ENCODE measurements around the gene STX5. TPM values are rescaled to one million over a fixed set of nuclear protein-coding genes. Genes with fewer than 3 reads are reported as not detected.
"Not testable (repeated sequence)": the region's sequence is repeated elsewhere in the genome, so short reads cannot be mapped to it uniquely, and the experiment has no call there.

The STX5 gene
- total and polyA plus RNA-seq, 3 experiments from 2014 or later, result 34.7 to 37.2 (median 35.3) TPM

DNA sequence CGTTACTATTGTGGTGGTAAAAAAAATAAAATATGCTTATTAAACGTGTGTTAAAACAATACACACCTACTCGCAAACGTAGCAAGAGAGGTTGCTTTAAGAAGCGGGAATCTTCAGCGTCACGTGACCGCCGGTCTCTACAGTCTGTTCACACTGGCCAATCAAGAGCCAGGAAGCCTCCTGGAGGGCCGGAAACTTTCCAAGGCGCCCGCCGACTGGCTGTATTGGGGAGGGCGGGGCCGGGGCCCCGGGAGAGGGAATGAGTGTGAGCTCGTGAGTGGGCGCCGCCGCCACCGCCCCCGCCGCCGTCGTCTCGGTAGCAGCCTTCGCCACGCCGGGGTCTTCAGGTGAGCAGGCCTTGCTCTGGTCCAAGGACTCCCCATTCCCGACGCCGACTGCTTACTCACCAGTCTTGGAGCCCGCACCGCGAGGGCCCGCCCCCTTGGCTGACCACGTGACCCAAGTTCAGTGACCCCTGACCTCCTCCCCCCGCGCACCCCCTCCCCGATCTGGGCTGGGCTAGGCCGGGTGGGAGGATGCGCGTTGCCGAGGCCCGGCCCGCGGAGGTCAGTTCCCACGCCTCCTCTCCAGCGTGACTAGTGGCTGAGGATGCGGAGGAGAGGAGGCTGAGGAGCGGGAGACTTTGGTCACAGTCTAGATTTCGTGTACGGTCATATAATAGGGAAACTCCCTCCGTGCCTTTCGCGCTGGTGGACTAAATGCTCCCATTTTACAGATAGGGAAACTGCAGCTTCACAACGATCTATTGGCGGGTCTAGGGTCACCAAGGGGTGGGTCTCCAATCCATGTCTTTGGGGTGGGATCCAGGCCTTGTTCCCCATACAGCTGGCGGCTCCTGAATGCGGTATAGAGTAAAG lies 60.5 kb downstream of the STX5 start, which contains the start of gene TAF6L:
Gene TAF6L, plus strand, starts transcription at position 253 of the 878 bp plus-strand sequence. CDS start 4,388 bp downstream, outside the sequence.
- peaks cover 22% of the 10 kb centered on the region for H3K4me1 ChIP-seq (ENCODE audit: insufficient read depth, low read length)
- peak within 1 kb of the TSS; percentile 87 to 96 (median 93) for H3K4me3 Mint-ChIP-seq
- H3K36me3 Mint-ChIP-seq, result peaks cover 0 to 44% (median 5%) of the 10 kb centered on the region in 3 donors
- DNase-seq, result peak; percentile 83 to 93 (median 87)
- H3K27ac ChIP-seq (ENCODE audit: low read depth, low read length), result peak within 1 kb of the TSS; percentile 75
- no peaks in the 10 kb centered on the region for H3K9me3 ChIP-seq (ENCODE audit: low read length)
- no peaks in the 10 kb centered on the region for H3K9me3 Mint-ChIP-seq
- H3K4me1 Mint-ChIP-seq, result peaks cover 18 to 30% (median 28%) of the 10 kb centered on the region in 3 donors
- peak within 1 kb of the TSS; percentile 85 to 99 (median 95) for H3K27ac Mint-ChIP-seq
- ChIA-PET POLR2A (interaction anchor here (0.5 to 4.7 kb wide), 17 partner anchors 10 to 216 kb away, joined by 3 to 31 read pairs (median 5); partner anchors contain the start of genes HNRNPUL2, POLR2G, TEX54 and TMEM179B), CTCF (interaction anchor here (0.7 to 8.3 kb wide), 8 partner anchors 10 to 148 kb away, joined by 3 to 74 read pairs (median 4); partner anchors contain the start of genes INTS5, POLR2G, STX5 and TEX54)
- no peaks in the 10 kb centered on the region for H3K27me3 Mint-ChIP-seq
- peaks cover 7% of the 10 kb centered on the region for H3K36me3 ChIP-seq (ENCODE audit: insufficient read depth, low read length)
- H3K4me3 ChIP-seq (ENCODE audit: low read length), result peak within 1 kb of the TSS; percentile 42
- no peaks in the 10 kb centered on the region for H3K27me3 ChIP-seq (ENCODE audit: insufficient read depth, low read length, poor library complexity, severe bottlenecking)

DNA sequence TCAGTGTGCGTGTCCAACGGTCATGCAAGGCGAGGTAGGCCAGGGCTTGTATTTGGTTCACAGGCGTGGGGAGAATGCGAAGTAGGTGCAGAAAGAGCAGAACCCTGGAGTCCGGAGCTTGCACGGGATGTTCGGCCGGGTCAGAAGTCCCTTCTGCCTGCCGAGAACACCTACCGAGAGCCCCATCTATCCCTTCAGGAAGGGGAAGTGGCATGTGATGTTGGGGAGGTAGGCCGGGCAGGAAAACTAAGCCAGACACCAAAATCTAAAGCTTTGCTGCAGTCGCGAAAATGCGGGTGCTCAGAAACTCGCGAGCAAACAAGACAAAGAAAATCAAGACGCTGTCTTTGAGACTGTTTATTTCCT lies 61.1 kb downstream of the STX5 start:
- Mint-ChIP-seq H3K9me3 (no peaks in the 10 kb centered on the region), H3K27me3 (no peaks in the 10 kb centered on the region), H3K36me3 (peaks cover 0 to 44% (median 8%) of the 10 kb centered on the region in 3 donors), H3K4me1 (peaks cover 18 to 34% (median 32%) of the 10 kb centered on the region in 3 donors), H3K27ac (peak overlapping the region; percentile 85 to 99 (median 95)), H3K4me3 (peak overlapping the region; percentile 87 to 96 (median 93))
- no peak for DNase-seq
- peak overlapping the region; percentile 75 for H3K27ac ChIP-seq (ENCODE audit: low read depth, low read length)
- CTCF ChIA-PET, result interaction anchor here (0.7 to 8.3 kb wide), 7 partner anchors 9 to 147 kb away, joined by 3 to 74 read pairs (median 5); partner anchors contain the start of genes POLR2G, STX5, TEX54 and TMEM179B
- H3K4me1 ChIP-seq (ENCODE audit: insufficient read depth, low read length), result peaks cover 22% of the 10 kb centered on the region
- POLR2A ChIA-PET, result interaction anchor here (0.5 to 4.7 kb wide), 16 partner anchors 9 to 215 kb away, joined by 3 to 31 read pairs (median 4); partner anchors contain the start of genes HNRNPUL2, POLR2G, TEX54 and TMEM179B
- H3K36me3 ChIP-seq (ENCODE audit: insufficient read depth, low read length), result peaks cover 4% of the 10 kb centered on the region
- H3K9me3 ChIP-seq (ENCODE audit: low read length), result no peaks in the 10 kb centered on the region
- H3K4me3 ChIP-seq (ENCODE audit: low read length), result peak overlapping the region; percentile 42
- no peaks in the 10 kb centered on the region for H3K27me3 ChIP-seq (ENCODE audit: insufficient read depth, low read length, poor library complexity, severe bottlenecking)

DNA sequence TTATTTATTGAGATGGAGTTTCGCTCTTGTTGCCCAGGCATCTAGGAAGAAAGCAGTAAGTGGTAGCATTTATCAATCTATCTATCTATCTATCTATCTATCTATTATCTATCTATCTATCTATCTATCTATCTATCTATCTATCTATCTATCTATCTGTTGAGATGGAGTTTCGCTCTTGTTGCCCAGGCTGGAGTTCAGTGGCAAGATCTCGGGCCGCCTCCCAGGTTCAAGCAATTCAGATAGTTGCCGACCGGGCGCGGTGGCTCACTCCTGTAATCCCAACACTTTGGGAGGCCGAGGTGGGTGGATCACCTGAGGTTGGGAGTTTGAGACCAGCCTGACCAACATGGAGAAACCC lies 71.0 kb downstream of the STX5 start:
- POLR2A ChIA-PET, result interaction anchor here (0.5 to 2.3 kb wide), 19 partner anchors 9 to 187 kb away, joined by 3 to 18 read pairs (median 6); partner anchors contain the start of genes C11orf98, CSKMT, EEF1G and HNRNPUL2
- not testable (repeated sequence) for H3K9me3 Mint-ChIP-seq; H3K9me3 ChIP-seq (ENCODE audit: low read length); DNase-seq; H3K27me3 ChIP-seq (ENCODE audit: insufficient read depth, low read length, poor library complexity, severe bottlenecking); H3K27ac ChIP-seq (ENCODE audit: low read depth, low read length); H3K27me3 Mint-ChIP-seq; H3K4me3 ChIP-seq (ENCODE audit: low read length); H3K36me3 ChIP-seq (ENCODE audit: insufficient read depth, low read length)
- CTCF ChIA-PET, result interaction anchor here (1.0 to 2.2 kb wide), 6 partner anchors 11 to 121 kb away, joined by 3 to 13 read pairs (median 8); partner anchors contain the start of genes HNRNPUL2, SLC3A2, TAF6L and TMEM179B
- H3K4me3 Mint-ChIP-seq, result peak overlapping the region; percentile 89 to 98 (median 96)
- peak overlapping the region; percentile 17 to 99 (median 94) for H3K27ac Mint-ChIP-seq
- H3K4me1 ChIP-seq (ENCODE audit: insufficient read depth, low read length), result peaks cover 13% of the 10 kb centered on the region
- H3K4me1 Mint-ChIP-seq, result peaks cover 17 to 30% (median 18%) of the 10 kb centered on the region in 3 donors
- peaks cover 0 to 27% (median 3%) of the 10 kb centered on the region in 3 donors for H3K36me3 Mint-ChIP-seq

DNA sequence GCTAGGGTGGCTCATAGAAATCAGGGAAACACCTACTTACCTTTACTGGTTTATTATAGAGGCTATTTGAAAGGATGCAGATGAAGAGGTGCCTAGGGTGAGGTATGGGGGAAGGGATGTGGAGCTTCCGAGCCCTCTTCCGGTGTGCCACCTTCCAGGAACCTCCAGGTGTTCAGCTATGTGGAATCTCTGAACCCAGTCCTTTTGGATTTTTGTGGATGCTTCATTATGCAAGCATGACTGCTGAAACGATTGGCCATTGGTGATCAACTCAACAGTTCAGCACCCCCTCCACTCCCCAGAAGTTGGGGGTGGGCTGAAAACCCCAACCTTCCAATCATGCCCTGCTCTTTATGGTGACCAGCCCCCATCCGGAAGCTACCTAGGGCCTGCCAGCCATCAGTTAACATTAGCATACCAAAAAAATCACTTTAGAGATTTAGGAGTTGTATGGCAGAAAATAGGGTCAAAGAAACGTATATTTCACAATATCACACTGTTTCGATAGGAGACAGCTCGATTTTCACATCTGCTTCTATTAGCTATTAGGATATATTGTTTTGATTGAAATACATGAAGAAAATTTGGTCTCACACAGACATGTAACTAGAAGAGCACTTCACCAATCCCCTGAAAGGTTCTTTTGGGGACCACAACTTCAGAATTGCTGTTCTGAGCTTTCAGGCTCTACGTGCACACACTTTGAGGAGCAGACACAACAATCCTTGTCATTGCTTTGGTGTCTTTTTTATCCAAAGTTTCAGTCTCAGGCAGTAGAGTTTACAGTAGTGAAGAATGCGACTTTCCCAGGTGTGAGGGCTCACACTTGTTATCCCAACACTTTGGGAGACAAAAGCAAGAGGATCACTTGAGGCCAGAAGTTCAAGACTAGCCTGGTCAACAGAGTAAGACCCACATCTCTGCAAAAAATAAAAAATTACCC lies 73.7 kb downstream of the STX5 start:
- H3K27ac Mint-ChIP-seq, result no peak overlapping the region
- Histone ChIP-seq H3K27ac (ENCODE audit: low read depth, low read length) (no peak overlapping the region), H3K9me3 (ENCODE audit: low read length) (no peaks in the 10 kb centered on the region), H3K27me3 (ENCODE audit: insufficient read depth, low read length, poor library complexity, severe bottlenecking) (no peaks in the 10 kb centered on the region), H3K4me1 (ENCODE audit: insufficient read depth, low read length) (peaks cover 23% of the 10 kb centered on the region), H3K4me3 (ENCODE audit: low read length) (no peak overlapping the region), H3K36me3 (ENCODE audit: insufficient read depth, low read length) (peaks cover 7% of the 10 kb centered on the region)
- H3K4me3 Mint-ChIP-seq, result peak overlapping the region in 1 of 7 donors; percentile 18
- H3K9me3 Mint-ChIP-seq, result no peaks in the 10 kb centered on the region
- ChIA-PET CTCF (interaction anchor here (1.5 to 2.4 kb wide), 3 partner anchors 10 to 28 kb away, joined by 4 to 7 read pairs (median 5); no protein-coding TSS in a partner anchor), POLR2A (interaction anchor here (0.8 kb wide), 1 partner anchor 31 kb away, joined by 4 read pairs; the partner anchor contains the start of gene HNRNPUL2)
- no peak for DNase-seq
- H3K27me3 Mint-ChIP-seq, result no peaks in the 10 kb centered on the region
- peaks cover 29 to 37% (median 30%) of the 10 kb centered on the region in 3 donors for H3K4me1 Mint-ChIP-seq
- H3K36me3 Mint-ChIP-seq, result peaks cover 0 to 21% (median 1%) of the 10 kb centered on the region in 3 donors

Other genes starting within 250 kb of the STX5 start
- 10 to 100 TPM; 30.8 to 32.7 TPM for gene TUT1, start 240.5 kb downstream of the STX5 start, total RNA-seq
- 13.7 TPM for gene TUT1, start 240.5 kb downstream of the STX5 start, polyA plus RNA-seq
- 100 to 1,000 TPM; 248 to 263 TPM for gene MTA2, start 230.2 kb downstream of the STX5 start, total RNA-seq
- gene MTA2, start 230.2 kb downstream of the STX5 start, polyA plus RNA-seq, result 37.4 TPM
- gene EML3, start 219.3 kb downstream of the STX5 start, total RNA-seq, result 100 to 1,000 TPM; 133 to 134 TPM
- gene EML3, start 219.3 kb downstream of the STX5 start, polyA plus RNA-seq, result 22.9 TPM
- 1 to 10 TPM; 4.9 to 5.3 TPM for gene ROM1, start 218.8 kb downstream of the STX5 start, total RNA-seq
- 1.7 TPM for gene ROM1, start 218.8 kb downstream of the STX5 start, polyA plus RNA-seq
- 10 to 100 TPM; 67.4 to 68.2 TPM for gene B3GAT3, start 210.1 kb downstream of the STX5 start, total RNA-seq
- 48.9 TPM for gene B3GAT3, start 210.1 kb downstream of the STX5 start, polyA plus RNA-seq
- gene GANAB, start 185.4 kb downstream of the STX5 start, total RNA-seq, result 100 to 1,000 TPM; 213 to 219 TPM
- gene GANAB, start 185.4 kb downstream of the STX5 start, polyA plus RNA-seq, result 164 TPM
- gene INTS5, start 178.7 kb downstream of the STX5 start, total RNA-seq, result 10 to 100 TPM; 41.3 to 45.9 TPM
- gene INTS5, start 178.7 kb downstream of the STX5 start, polyA plus RNA-seq, result 45.2 TPM
- 100 to 1,000 TPM; 178 to 182 TPM for gene C11orf98, start 166.8 kb downstream of the STX5 start, total RNA-seq
- gene C11orf98, start 166.8 kb downstream of the STX5 start, polyA plus RNA-seq, result 118 TPM
- 10 to 100 TPM; 43.1 to 48.3 TPM for gene CSKMT, start 166.7 kb downstream of the STX5 start, total RNA-seq
- gene CSKMT, start 166.7 kb downstream of the STX5 start, polyA plus RNA-seq, result 3.6 TPM
- 1 to 10 TPM; 7.1 to 7.5 TPM for gene UQCC3, start 160.4 kb downstream of the STX5 start, total RNA-seq
- gene UQCC3, start 160.4 kb downstream of the STX5 start, polyA plus RNA-seq, result 11.2 TPM
- gene LBHD1, start 159.8 kb downstream of the STX5 start, total RNA-seq, result 10 to 100 TPM; 22.6 to 22.9 TPM
- gene LBHD1, start 159.8 kb downstream of the STX5 start, polyA plus RNA-seq, result 7.6 TPM
- gene UBXN1, start 153.0 kb downstream of the STX5 start, total RNA-seq, result 100 to 1,000 TPM; 142 to 143 TPM
- gene UBXN1, start 153.0 kb downstream of the STX5 start, polyA plus RNA-seq, result 164 TPM
- under 1 TPM; 0.11 to 0.22 TPM for gene LRRN4CL, start 142.5 kb downstream of the STX5 start, total RNA-seq
- not detected for gene LRRN4CL, start 142.5 kb downstream of the STX5 start, polyA plus RNA-seq
- 10 to 100 TPM; 32.9 to 33.3 TPM for gene BSCL2, start 124.6 kb downstream of the STX5 start, total RNA-seq
- 48.8 TPM for gene BSCL2, start 124.6 kb downstream of the STX5 start, polyA plus RNA-seq
- gene GNG3, start 124.4 kb downstream of the STX5 start, total RNA-seq, result not detected
- 0.36 TPM for gene GNG3, start 124.4 kb downstream of the STX5 start, polyA plus RNA-seq
- gene HNRNPUL2, start 104.6 kb downstream of the STX5 start, total RNA-seq, result 10 to 100 TPM; 58.7 to 64.3 TPM
- gene HNRNPUL2, start 104.6 kb downstream of the STX5 start, polyA plus RNA-seq, result 3.3 TPM
- 10 to 100 TPM; 36.7 to 37.2 TPM for gene TTC9C, start 103.6 kb downstream of the STX5 start, total RNA-seq
- 22.2 TPM for gene TTC9C, start 103.6 kb downstream of the STX5 start, polyA plus RNA-seq
- gene ZBTB3, start 77.9 kb downstream of the STX5 start, total RNA-seq, result 10 to 100 TPM in 1 of 2 experiments, 1 to 10 TPM in 1; 9.4 to 11.6 TPM
- 3.5 TPM for gene ZBTB3, start 77.9 kb downstream of the STX5 start, polyA plus RNA-seq
- 100 to 1,000 TPM; 151 to 160 TPM for gene POLR2G, start 70.5 kb downstream of the STX5 start, total RNA-seq
- 272 TPM for gene POLR2G, start 70.5 kb downstream of the STX5 start, polyA plus RNA-seq
- gene TAF6L, start 60.7 kb downstream of the STX5 start, total RNA-seq, result 10 to 100 TPM; 21.8 to 24.1 TPM
- gene TAF6L, start 60.7 kb downstream of the STX5 start, polyA plus RNA-seq, result 9.6 TPM
- 10 to 100 TPM; 46.4 to 49.2 TPM for gene TMEM179B, start 44.6 kb downstream of the STX5 start, total RNA-seq
- 135 TPM for gene TMEM179B, start 44.6 kb downstream of the STX5 start, polyA plus RNA-seq
- gene TMEM223, start 40.0 kb downstream of the STX5 start, total RNA-seq, result 10 to 100 TPM; 13.0 to 14.6 TPM
- 56.0 TPM for gene TMEM223, start 40.0 kb downstream of the STX5 start, polyA plus RNA-seq
- gene NXF1, start 26.6 kb downstream of the STX5 start, total RNA-seq, result 100 to 1,000 TPM; 112 to 126 TPM
- 81.2 TPM for gene NXF1, start 26.6 kb downstream of the STX5 start, polyA plus RNA-seq
- gene TEX54, start 790 bp upstream of the STX5 start, total RNA-seq, result under 1 TPM in 1 of 2 experiments, not detected in 1; 0.50 TPM
- 0.66 TPM for gene TEX54, start 790 bp upstream of the STX5 start, polyA plus RNA-seq
- gene WDR74, start 7.5 kb upstream of the STX5 start, total RNA-seq, result 100 to 1,000 TPM; 124 to 131 TPM
- gene WDR74, start 7.5 kb upstream of the STX5 start, polyA plus RNA-seq, result 42.4 TPM
- gene SLC3A2, start 48.8 kb upstream of the STX5 start, total RNA-seq, result 100 to 1,000 TPM; 426 to 430 TPM
- gene SLC3A2, start 48.8 kb upstream of the STX5 start, polyA plus RNA-seq, result 180 TPM
- not detected for gene CHRM1, start 89.3 kb upstream of the STX5 start, total RNA-seq
- gene CHRM1, start 89.3 kb upstream of the STX5 start, polyA plus RNA-seq, result not detected
- not detected for gene SLC22A6, start 152.9 kb upstream of the STX5 start, total RNA-seq
- not detected for gene SLC22A6, start 152.9 kb upstream of the STX5 start, polyA plus RNA-seq
- not detected for gene SLC22A8, start 183.8 kb upstream of the STX5 start, total RNA-seq
- not detected for gene SLC22A8, start 183.8 kb upstream of the STX5 start, polyA plus RNA-seq